GM12878 (cell line): Measurements from ENCODE around the gene TRIM17. TPM values are rescaled to one million over a fixed set of nuclear protein-coding genes. Genes with fewer than 3 reads are reported as not detected.

ENCODE experiments used
- ATAC-seq: fragments of 200-7000 bp; cut with Tn5 transposase; 3 replicates; pipeline ENCODE4 v1.9.1; 2020; ENCODE audit warnings: mild to moderate bottlenecking, moderate library complexity
- BruUV-seq: library from RNA; stranded (reverse); fragments of 400-500 nt; replicated peaks from 2 replicates; lab custom pipeline; 2021; lab: Mats Ljungman, UMichigan
- CTCF ChIA-PET: fragments of 300-600 bp; sonication (Branson Sonifier 250); formaldehyde crosslinking; extraction: SDS; loops from one replicate; lab custom pipeline; 2021; ENCODE audit warnings: inconsistent platforms; lab: Yijun Ruan, JAX
- POLR2A ChIA-PET: fragments of 350-600 bp; formaldehyde crosslinking; extraction: SDS; loops from one replicate; lab custom pipeline; 2021; ENCODE audit warnings: inconsistent platforms; lab: Charles Lee
- RAD21 ChIA-PET: fragments of 300-600 bp; sonication (Branson Sonifier 250); formaldehyde crosslinking; loops from one replicate; lab custom pipeline; 2023; ENCODE audit warnings: antibody characterized with exemption; ENCODE audit not compliant: unreplicated experiment; lab: Charles Lee
- SMC1A ChIA-PET: fragments of 300-600 bp; sonication (Branson Sonifier 250); formaldehyde crosslinking; loops from one replicate; lab custom pipeline; 2023; ENCODE audit not compliant: unreplicated experiment, uncharacterized antibody; lab: Charles Lee
- DNase-seq: peaks from one replicate; pipeline ENCODE4 v3.0.0-alpha.2; 2011; ENCODE audit warnings: low read depth, low spot score
- FAIRE-seq: peaks from 3 replicates; lab custom pipeline; 2011; peaks lifted over from hg19 to GRCh38; lab: Jason Lieb, UNC
- H2AFZ ChIP-seq: 2 replicates; pipeline ENCODE4 v1.6.0; 2011; ENCODE audit warnings: low read depth, low read length, control low read depth; ENCODE audit not compliant: control insufficient read depth
- H3K27ac ChIP-seq: 2 replicates; pipeline ENCODE4 v1.5.1; 2011; ENCODE audit warnings: control low read depth; ENCODE audit not compliant: control insufficient read depth, insufficient read depth
- H3K27me3 ChIP-seq, 2 experiments: replicated peaks in 1 of 2; 2 replicates each; pipeline versions ENCODE4 v1.6.0 to v1.6.1; 2011; ENCODE audit warnings: low read length in 1 of 2; ENCODE audit not compliant: control insufficient read depth in 2 of 2, insufficient read depth in 2 of 2
- H3K36me3 ChIP-seq, 2 experiments: 2 replicates each; pipeline ENCODE4 v1.5.1; 2011; ENCODE audit warnings: low read length in 1 of 2; ENCODE audit not compliant: control insufficient read depth in 2 of 2, insufficient read depth in 2 of 2
- H3K4me1 ChIP-seq: 2 replicates; pipeline ENCODE4 v1.6.1; 2011; ENCODE audit warnings: mild to moderate bottlenecking, low read length, moderate library complexity, mixed read lengths; ENCODE audit not compliant: control insufficient read depth, insufficient read depth
- H3K4me2 ChIP-seq: 2 replicates; pipeline ENCODE4 v1.6.0; 2011; ENCODE audit warnings: control low read depth; ENCODE audit not compliant: control insufficient read depth, insufficient read depth
- H3K4me3 ChIP-seq: fragments of 200-600 bp; sonication (generic); 2 replicates; pipeline ENCODE4 v1.5.1; 2016
- H3K79me2 ChIP-seq: 2 replicates; pipeline ENCODE4 v1.6.0; 2011; ENCODE audit warnings: low read length; ENCODE audit not compliant: control insufficient read depth, insufficient read depth
- H3K9ac ChIP-seq: 2 replicates; pipeline ENCODE4 v1.8.0; 2011; ENCODE audit warnings: low read length, control low read depth, mixed read lengths; ENCODE audit not compliant: control insufficient read depth, insufficient read depth
- H3K9me3 ChIP-seq: replicated peaks from 3 replicates; pipeline ENCODE4 v1.5.1; 2011; ENCODE audit warnings: mild to moderate bottlenecking, low read length; ENCODE audit not compliant: control insufficient read depth, insufficient read depth
- H4K20me1 ChIP-seq: 2 replicates; pipeline ENCODE4 v1.6.0; 2011; ENCODE audit not compliant: control insufficient read depth, insufficient read depth
- CHD1 ChIP-seq: IDR thresholded peaks from 2 replicates; pipeline ENCODE4 v1.6.1; 2012; ENCODE audit warnings: low read depth, low read length, improper control_type of control experiment
- EGR1 ChIP-seq, 2 experiments: IDR thresholded peaks; 1 replicate in 1 of 2; 2 replicates in 1 of 2; pipeline ENCODE4 v1.6.1; 2011 to 2012; ENCODE audit warnings: low read depth in 2 of 2, low read length in 2 of 2, borderline replicate concordance in 1 of 2, mild to moderate bottlenecking in 1 of 2, moderate library complexity in 1 of 2
- ETV6 ChIP-seq, 2 experiments: fragments of 450-650 bp in 1 of 2; IDR thresholded peaks in 1 of 2; conservative IDR thresholded peaks in 1 of 2; 2 replicates each; pipeline ENCODE4 v1.6.1; 2014; ENCODE audit warnings: antibody characterized with exemption in 1 of 2, borderline replicate concordance in 1 of 2, low read depth in 1 of 2, mild to moderate bottlenecking in 1 of 2, moderate library complexity in 1 of 2
- HDAC2 ChIP-seq: fragments of 200-600 bp; sonication (generic); IDR thresholded peaks from 2 replicates; pipeline ENCODE4 v1.6.1; 2017
- IRF4 ChIP-seq: IDR thresholded peaks from 2 replicates; pipeline ENCODE4 v1.6.1; 2011; ENCODE audit warnings: low read depth, low read length
- MXI1 ChIP-seq: fragments of 150-350 bp; IDR thresholded peaks from 2 replicates; pipeline ENCODE4 v1.6.1; 2011; ENCODE audit warnings: low read depth, mild to moderate bottlenecking, inconsistent platforms, low read length, improper control_type of control experiment
- TCF7 ChIP-seq: IDR thresholded peaks from 2 replicates; pipeline ENCODE4 v1.6.1; 2014; ENCODE audit warnings: antibody characterized with exemption, borderline replicate concordance
- ZNF274 ChIP-seq: IDR thresholded peaks from one replicate; pipeline ENCODE4 v1.8.0; 2011; ENCODE audit not compliant: insufficient read length, insufficient read depth
- WGBS: methylation state at CpG from one replicate; pipeline ENCODE4 v1.1.6; 2016; ENCODE audit warnings: low lambda C conversion rate; ENCODE audit not compliant: insufficient replicate concordance, insufficient coverage; ENCODE audit errors: missing lambda C conversion rate; 5-methylcytosine and 5-hydroxymethylcytosine counted together
- in situ Hi-C: fragments of 300-500 bp; cut with MboI; formaldehyde crosslinking; loops from 9 replicates; pipeline ENCODE4 v1.14.3; 2018; ENCODE audit warnings: mixed read lengths
- intact Hi-C: fragments of 100-400 bp; cut with micrococcal nuclease; formaldehyde crosslinking; loops from one replicate; pipeline ENCODE4 v1.14.2; 2022; ENCODE audit not compliant: unreplicated experiment
- polyA plus RNA-seq, 11 experiments: library from polyadenylated mRNA; depleted of rRNA in 4 of 11; unstranded in 6 of 11; stranded (reverse) in 5 of 11; fragments of >200 nt; fragmentation: Nextera tagmentation in 4 of 11; fragmentation: Illumina TruSeq in 1 of 11; extraction: Ambion mirVana in 4 of 11; extraction: Trizol in 1 of 11; gene quantifications; 1 replicate in 1 of 11; 2 replicates in 10 of 11; pipeline versions ENCODE4 v1.2.1 to v1.2.3, GENCODE V29; 2011 to 2016; ENCODE audit warnings: inconsistent platforms in 2 of 11, missing spikeins in 2 of 11, low read depth in 1 of 11
- total RNA-seq, 4 experiments: library from RNA; depleted of rRNA in 3 of 4; stranded (reverse); fragments of >200 nt in 3 of 4; fragmentation: Illumina TruSeq in 1 of 4; extraction: Trizol in 1 of 4; gene quantifications; 2 replicates each; pipeline versions ENCODE4 v1.2.1 to v1.2.3, GENCODE V29; 2013 to 2021
- TF ChIP-seq, protein P1 (sequence below): fragments of 450-650 bp; IDR thresholded peaks from 2 replicates; pipeline ENCODE4 v1.6.1; 2014; ENCODE audit warnings: mild to moderate bottlenecking
- TF ChIP-seq, protein P2 (sequence below): fragments of 150-350 bp; IDR thresholded peaks from 2 replicates; pipeline ENCODE4 v1.6.1; 2014; ENCODE audit warnings: mild to moderate bottlenecking, low read depth, low read length
- TF ChIP-seq, protein P3 (sequence below): fragments of 450-650 bp; IDR thresholded peaks from 2 replicates; pipeline ENCODE4 v1.6.1; 2017; ENCODE audit warnings: mild to moderate bottlenecking, moderate library complexity

Gene TRIM17
- total and polyA plus RNA-seq, 10 of the 15 experiments (the other 5 are each of a cell fraction or from before 2014, with no cell fraction given), result 0.16 to 0.32 TPM; not detected in 8

DNA sequence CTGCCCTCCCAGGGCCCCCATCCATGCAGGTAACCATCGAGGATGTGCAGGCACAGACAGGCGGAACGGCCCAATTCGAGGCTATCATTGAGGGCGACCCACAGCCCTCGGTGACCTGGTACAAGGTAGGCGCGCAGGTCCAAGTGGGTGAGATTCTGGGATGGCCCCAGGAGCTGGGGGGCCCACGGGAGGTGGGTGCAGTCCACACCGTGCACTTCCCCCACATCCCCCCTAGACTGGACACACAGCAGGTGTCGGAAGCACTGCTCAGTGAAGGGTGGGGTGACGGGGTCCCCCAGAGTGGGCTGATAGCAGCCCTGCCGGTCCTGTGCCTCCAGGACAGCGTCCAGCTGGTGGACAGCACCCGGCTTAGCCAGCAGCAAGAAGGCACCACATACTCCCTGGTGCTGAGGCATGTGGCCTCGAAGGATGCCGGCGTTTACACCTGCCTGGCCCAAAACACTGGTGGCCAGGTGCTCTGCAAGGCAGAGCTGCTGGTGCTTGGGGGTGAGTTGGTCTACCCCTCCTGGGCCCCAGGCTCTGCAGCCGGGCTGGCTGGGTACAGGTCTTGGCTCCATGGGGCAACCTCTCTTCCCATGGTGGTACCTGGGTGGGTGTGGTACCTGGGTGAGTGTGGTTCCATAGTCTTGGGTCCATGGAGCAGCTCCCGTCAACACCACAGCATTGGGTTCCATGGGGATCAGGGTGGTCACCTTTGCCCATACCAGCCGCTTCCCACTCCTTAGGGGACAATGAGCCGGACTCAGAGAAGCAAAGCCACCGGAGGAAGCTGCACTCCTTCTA, 50.4 kb downstream of the TRIM17 start:
- no TSS peak for BruUV-seq
- ChIA-PET CTCF (no interaction called here), RAD21 (no interaction called here), POLR2A (interaction anchor here (0.6 kb wide), 1 partner anchor 217 kb away, joined by 3 read pairs; the partner anchor contains the start of gene GJC2), SMC1A (no interaction called here)
- Histone ChIP-seq H3K4me2 (no peak overlapping the region), H3K4me3 (no peak overlapping the region), H3K79me2 (no peaks in the 10 kb centered on the region), H3K27ac (no peak overlapping the region), H3K36me3 (no peaks in the 10 kb centered on the region), H3K9me3 (no peaks in the 10 kb centered on the region), H3K4me1 (no peaks in the 10 kb centered on the region), H4K20me1 (no peaks in the 10 kb centered on the region), H3K9ac (no peak overlapping the region), H3K27me3 (no peaks in the 10 kb centered on the region; a peak in 1 of 4 replicates), H2AFZ (no peak overlapping the region)
- in situ Hi-C loops (no loop called here), intact Hi-C loops (no loop called here)
- DNase-seq (no peak), FAIRE-seq (no peak), ATAC-seq (no peak)
- TF ChIP-seq TCF7 (no peak), IRF4 (no peak), ZNF274 (no peak), ETV6 (conservative IDR thresholded peaks at IDR 0.05 in 1 of 2, IDR thresholded peaks at IDR 0.05 in 1 of 2; ENCODE audit: borderline replicate concordance in 1 of 2, low read depth in 1 of 2) (no peak), CHD1 (no peak), MXI1 (no peak), HDAC2 (no peak), EGR1 (IDR thresholded peaks at IDR 0.05; ENCODE audit: borderline replicate concordance in 1 of 2, low read depth in 2 of 2, low read length in 2 of 2) (no peak)
- TF ChIP-seq, protein P1, sequence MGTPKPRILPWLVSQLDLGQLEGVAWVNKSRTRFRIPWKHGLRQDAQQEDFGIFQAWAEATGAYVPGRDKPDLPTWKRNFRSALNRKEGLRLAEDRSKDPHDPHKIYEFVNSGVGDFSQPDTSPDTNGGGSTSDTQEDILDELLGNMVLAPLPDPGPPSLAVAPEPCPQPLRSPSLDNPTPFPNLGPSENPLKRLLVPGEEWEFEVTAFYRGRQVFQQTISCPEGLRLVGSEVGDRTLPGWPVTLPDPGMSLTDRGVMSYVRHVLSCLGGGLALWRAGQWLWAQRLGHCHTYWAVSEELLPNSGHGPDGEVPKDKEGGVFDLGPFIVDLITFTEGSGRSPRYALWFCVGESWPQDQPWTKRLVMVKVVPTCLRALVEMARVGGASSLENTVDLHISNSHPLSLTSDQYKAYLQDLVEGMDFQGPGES, result no peak
- TF ChIP-seq, protein P2, sequence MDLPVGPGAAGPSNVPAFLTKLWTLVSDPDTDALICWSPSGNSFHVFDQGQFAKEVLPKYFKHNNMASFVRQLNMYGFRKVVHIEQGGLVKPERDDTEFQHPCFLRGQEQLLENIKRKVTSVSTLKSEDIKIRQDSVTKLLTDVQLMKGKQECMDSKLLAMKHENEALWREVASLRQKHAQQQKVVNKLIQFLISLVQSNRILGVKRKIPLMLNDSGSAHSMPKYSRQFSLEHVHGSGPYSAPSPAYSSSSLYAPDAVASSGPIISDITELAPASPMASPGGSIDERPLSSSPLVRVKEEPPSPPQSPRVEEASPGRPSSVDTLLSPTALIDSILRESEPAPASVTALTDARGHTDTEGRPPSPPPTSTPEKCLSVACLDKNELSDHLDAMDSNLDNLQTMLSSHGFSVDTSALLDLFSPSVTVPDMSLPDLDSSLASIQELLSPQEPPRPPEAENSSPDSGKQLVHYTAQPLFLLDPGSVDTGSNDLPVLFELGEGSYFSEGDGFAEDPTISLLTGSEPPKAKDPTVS, result no peak
- TF ChIP-seq, protein P3, sequence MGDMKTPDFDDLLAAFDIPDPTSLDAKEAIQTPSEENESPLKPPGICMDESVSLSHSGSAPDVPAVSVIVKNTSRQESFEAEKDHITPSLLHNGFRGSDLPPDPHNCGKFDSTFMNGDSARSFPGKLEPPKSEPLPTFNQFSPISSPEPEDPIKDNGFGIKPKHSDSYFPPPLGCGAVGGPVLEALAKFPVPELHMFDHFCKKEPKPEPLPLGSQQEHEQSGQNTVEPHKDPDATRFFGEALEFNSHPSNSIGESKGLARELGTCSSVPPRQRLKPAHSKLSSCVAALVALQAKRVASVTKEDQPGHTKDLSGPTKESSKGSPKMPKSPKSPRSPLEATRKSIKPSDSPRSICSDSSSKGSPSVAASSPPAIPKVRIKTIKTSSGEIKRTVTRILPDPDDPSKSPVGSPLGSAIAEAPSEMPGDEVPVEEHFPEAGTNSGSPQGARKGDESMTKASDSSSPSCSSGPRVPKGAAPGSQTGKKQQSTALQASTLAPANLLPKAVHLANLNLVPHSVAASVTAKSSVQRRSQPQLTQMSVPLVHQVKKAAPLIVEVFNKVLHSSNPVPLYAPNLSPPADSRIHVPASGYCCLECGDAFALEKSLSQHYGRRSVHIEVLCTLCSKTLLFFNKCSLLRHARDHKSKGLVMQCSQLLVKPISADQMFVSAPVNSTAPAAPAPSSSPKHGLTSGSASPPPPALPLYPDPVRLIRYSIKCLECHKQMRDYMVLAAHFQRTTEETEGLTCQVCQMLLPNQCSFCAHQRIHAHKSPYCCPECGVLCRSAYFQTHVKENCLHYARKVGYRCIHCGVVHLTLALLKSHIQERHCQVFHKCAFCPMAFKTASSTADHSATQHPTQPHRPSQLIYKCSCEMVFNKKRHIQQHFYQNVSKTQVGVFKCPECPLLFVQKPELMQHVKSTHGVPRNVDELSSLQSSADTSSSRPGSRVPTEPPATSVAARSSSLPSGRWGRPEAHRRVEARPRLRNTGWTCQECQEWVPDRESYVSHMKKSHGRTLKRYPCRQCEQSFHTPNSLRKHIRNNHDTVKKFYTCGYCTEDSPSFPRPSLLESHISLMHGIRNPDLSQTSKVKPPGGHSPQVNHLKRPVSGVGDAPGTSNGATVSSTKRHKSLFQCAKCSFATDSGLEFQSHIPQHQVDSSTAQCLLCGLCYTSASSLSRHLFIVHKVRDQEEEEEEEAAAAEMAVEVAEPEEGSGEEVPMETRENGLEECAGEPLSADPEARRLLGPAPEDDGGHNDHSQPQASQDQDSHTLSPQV, result no peak
- WGBS, result 32% methylated on average over 23 of the region's 23 CpGs
